ENCODE measurements around the gene SLC9A3. TPM values are rescaled to one million over a fixed set of nuclear protein-coding genes. Genes with fewer than 3 reads are reported as not detected.

The SLC9A3 gene
- total RNA-seq, 1 donor from 2014 or later: 1.1 TPM

- peak; percentile 79 for DNase-seq (ENCODE audit: low spot score)
Measured at GRCh38 chr5:433836-434235, 90.4 kb downstream of the SLC9A3 start.

- DNase-seq (ENCODE audit: low spot score): peak; percentile 84
Measured at GRCh38 chr5:432928-433791, 91.1 kb downstream of the SLC9A3 start.

GRCh38 chr5:432201-432927, 91.9 kb downstream of the SLC9A3 start:
- peak; percentile 69 for DNase-seq (ENCODE audit: low spot score)

GRCh38 chr5:431711-432050, 92.6 kb downstream of the SLC9A3 start:
- peak; percentile 78 for DNase-seq (ENCODE audit: low spot score)

GRCh38 chr5:431001-431710, 93.1 kb downstream of the SLC9A3 start:
- DNase-seq (ENCODE audit: low spot score): peak; percentile 87

- peak; percentile 86 for DNase-seq (ENCODE audit: low spot score)
Measured at GRCh38 chr5:430214-430925, 93.9 kb downstream of the SLC9A3 start.

- peak; percentile 88 for DNase-seq (ENCODE audit: low spot score)
Measured at GRCh38 chr5:429453-430188, 94.6 kb downstream of the SLC9A3 start.

GRCh38 chr5:428754-429452, 95.3 kb downstream of the SLC9A3 start:
- DNase-seq (ENCODE audit: low spot score): peak; percentile 62

- peak; percentile 74 for DNase-seq (ENCODE audit: low spot score)
Measured at GRCh38 chr5:428219-428618, 96.0 kb downstream of the SLC9A3 start.

GRCh38 chr5:427415-428087, 96.7 kb downstream of the SLC9A3 start:
- peak; percentile 86 for DNase-seq (ENCODE audit: low spot score)

GRCh38 chr5:426392-426976, 97.8 kb downstream of the SLC9A3 start:
- peak; percentile 2 for DNase-seq (ENCODE audit: low spot score)

GRCh38 chr5:425714-426113, 98.5 kb downstream of the SLC9A3 start:
- peak; percentile 62 for DNase-seq (ENCODE audit: low spot score)

GRCh38 chr5:424301-425110, 99.7 kb downstream of the SLC9A3 start:
- DNase-seq (ENCODE audit: low spot score): peak; percentile 85

GRCh38 chr5:423626-424261, 100.5 kb downstream of the SLC9A3 start:
- peak; percentile 81 for DNase-seq (ENCODE audit: low spot score)

GRCh38 chr5:423233-423565, 101.0 kb downstream of the SLC9A3 start:
- DNase-seq (ENCODE audit: low spot score): peak; percentile 87

GRCh38 chr5:422323-423232, 101.7 kb downstream of the SLC9A3 start:
- peak; percentile 71 for DNase-seq (ENCODE audit: low spot score)

- DNase-seq (ENCODE audit: low spot score): peak; percentile 86
Measured at GRCh38 chr5:421901-422300, 102.3 kb downstream of the SLC9A3 start.

Measured in mesenteric fat pad (tissue), 1 donor.